ENCODE results near the gene CMSS1. TPM values are rescaled to one million over a fixed set of nuclear protein-coding genes. Genes with fewer than 3 reads are reported as not detected.

The CMSS1 gene
- polyA plus RNA-seq, 4 donors: 31.3 to 48.7 (median 42.2) TPM

DNA sequence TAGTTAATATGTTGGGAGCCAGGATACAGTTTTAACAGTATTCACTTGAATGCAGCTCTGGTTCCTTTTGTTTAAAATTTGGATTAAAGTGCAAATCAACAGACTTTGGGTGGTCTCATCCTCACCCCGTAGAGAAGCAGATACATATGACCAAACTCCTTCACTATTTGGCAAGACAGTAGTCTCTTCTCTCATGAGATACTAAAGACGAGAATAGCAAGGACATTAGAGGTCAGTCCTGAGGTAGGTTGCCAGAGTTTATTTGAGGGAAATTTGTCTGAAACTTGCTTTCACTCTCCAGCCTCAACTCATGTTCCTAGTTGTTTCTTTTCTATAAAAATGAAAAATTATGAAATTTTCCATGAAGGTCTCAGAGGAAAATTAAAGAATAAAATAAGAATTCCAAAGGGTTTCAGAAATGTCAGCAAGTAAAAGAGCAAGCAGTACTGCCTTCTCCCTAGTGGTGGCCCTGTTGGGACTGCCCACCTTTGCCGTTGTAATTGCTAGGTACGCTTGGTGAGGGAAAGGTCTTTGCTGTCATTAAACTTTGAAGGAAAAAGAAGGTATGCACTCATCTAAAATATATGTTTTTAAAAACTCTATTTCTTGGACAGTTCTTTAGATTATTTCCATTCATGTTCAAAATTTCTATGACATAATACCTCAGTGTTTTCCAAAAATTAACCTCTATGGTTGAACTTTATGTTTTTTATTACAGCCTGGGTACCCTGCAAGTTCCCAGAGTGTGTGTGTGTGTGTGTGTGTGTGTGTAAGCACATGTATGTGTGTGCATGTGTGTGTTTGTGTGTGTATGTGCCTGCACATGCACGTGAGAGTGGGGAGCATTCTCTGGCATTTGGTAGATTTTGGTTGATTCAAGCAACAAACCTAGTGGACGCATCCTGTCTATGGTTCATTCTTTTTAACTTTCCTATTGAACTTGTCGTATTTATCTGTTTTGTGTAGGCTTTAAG lies 111.4 kb downstream of the CMSS1 start:
- DNase-seq (ENCODE audit: low read depth in 4 of 4, low spot score in 3 of 4): no peak

DNA sequence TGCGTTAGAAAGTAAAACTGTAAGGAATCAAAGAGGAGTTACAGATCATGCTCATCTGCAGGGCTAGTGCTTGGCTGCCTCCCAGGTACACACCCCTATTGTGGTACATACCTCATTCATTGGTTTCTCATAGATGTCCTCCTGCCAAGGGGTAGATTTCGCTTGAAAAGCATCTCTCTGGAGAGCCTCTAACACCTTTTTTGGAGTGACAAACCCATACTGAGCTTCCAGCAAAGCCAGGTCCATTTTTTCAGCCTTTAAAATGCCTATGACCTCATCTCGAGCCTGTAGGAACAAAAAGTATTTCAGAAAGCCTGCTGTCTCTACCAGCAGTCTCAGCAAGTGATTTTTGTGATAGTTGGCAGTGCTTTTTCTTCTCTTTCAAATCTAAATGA lies 112.1 kb downstream of the CMSS1 start:
- DNase-seq (ENCODE audit: low read depth in 4 of 4, low spot score in 3 of 4): no peak

DNA sequence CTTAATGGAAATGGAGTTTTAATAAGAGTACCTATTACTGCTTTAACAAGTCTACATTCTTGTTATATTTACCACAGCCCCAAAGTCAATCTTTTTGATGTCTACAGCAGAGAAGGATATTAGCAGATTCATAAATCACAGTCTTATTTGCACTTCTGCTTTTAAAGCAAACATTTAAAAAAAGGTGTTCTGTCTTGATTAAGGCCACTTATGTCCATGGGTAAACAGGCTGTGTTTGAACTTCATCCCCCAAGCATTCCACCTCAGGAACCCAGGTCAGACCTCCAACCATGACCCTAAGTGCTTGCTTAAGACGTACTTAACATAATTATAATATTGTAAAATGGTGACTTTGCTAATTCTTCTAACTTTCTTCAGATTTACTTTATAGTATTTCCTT lies 113.4 kb downstream of the CMSS1 start:
- DNase-seq (ENCODE audit: low read depth in 4 of 4, low spot score in 3 of 4): no peak

DNA sequence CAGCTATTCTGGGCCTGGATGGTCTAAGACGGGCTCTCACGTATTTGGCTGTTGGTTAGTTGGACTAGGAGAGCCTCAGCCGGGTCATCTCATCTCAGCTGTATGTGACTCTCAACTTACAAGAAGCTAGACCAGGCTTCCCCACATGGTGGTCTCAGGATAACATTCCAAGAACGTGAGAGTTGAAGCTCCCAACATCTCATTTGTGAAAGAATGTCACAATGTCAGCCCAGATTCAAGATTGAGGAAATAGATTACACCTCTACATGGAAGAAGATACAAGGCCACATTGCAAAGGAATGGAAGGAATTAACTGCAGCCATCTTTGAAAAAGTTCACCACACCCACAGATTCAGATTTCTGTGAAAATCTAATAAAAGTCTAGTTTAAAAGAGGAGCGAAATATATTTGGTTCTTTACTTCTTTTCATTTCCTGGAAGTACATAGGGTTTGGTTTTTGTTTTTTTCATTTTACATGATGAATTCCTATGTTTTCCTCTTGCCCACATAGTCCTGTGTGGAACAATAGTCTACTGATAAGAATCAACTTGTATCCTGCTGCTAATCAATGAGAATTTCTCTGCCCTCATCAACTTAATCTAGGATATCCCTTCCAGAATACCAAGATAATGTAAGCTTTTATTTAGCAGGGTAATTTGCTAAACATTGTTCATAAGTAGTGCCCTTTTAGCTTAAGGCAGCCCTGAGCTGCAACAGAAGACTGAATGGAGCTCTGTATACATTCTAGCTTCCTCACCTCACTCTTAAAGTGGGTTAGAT lies 116.5 kb downstream of the CMSS1 start:
- no peak for DNase-seq (ENCODE audit: low read depth in 4 of 4, low spot score in 3 of 4)

DNA sequence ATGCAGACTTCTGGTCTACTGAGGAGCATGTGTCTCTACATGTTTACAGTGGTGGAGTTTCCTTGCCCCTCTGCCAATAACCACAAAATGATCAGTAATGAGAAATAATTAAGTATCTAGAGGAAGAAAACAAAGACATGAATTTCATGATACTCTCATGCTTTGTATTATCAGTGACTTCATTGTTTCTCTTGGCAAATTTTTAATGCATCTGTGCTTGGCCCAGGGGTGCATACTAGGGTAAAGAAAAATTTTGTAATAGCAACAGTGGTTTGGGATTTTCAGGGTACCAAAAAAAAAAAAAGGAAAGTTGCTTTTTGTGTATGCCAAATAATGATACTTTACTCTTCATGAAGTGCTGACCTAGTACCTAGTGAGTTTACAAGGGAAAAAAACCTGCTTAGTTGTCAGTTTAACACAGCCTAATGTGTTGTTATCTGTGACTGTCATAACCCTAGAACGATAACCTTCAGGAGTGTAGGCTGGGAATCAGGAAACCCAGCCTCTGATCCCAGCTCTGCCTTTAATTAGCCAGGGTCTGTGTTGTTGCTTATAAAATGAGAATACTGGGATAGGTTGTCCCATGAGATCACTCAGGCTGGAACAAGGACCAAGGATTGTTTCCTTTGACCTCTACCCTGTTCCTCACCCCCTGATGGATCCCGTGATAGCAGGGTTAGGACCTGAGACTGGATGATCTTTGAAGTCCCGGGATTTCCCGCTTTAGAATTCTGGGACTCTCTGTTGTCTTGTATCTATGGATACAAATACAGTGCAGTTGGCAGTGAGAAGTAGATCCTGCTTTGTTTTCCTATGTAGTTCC lies 117.5 kb downstream of the CMSS1 start:
- no peak for DNase-seq (ENCODE audit: low read depth in 4 of 4, low spot score in 3 of 4)

DNA sequence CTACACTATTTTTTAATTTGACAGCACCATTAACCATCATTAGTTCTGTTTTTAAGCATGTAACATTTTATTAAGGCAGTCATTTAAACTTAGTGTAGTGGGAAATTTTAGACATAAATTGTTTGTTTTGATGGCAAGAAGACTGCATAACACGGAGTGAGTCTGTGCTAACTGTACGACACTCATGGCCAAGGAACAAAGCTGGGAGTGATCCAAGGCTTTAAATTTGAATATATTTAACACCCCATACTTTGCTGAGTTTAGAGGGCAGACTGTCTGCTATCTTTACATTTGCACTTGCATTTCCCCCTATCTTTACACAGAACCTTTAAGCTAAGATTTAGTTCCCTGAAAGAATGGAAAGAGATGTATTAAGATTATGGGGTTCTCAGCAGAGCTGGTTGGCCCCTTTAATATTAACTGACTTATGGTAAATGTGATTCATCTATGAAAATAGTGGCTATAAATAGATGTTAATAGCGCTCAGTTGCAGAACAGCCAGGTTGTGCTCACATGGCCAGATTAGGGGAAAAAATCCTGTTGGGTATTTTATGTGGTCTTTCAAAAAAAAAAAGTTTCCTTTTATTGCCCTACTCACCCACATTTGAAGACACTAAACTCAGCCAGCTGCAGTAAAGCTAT lies 120.7 kb downstream of the CMSS1 start:
- no peak for DNase-seq (ENCODE audit: low read depth in 4 of 4, low spot score in 3 of 4)

DNA sequence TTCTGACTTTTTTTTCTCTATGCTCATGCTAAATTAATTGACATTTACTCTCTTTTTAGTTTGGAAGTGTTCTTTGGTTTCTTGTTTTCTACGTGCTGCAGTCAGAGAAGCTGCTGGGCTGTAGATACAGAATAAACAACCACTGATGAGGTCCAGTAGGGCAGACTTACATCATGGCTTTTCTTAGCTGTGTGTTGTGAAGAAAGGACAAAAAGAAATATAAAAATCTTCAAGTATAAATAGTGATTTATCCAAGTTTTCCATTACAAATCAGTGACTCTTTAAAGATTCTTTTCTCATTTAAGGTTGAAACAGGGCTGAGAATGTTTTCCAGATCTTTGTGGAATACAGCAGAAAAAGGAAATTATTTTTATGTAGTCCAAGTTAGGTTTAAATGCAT lies 122.2 kb downstream of the CMSS1 start:
- DNase-seq (ENCODE audit: low read depth in 4 of 4, low spot score in 3 of 4): no peak

DNA sequence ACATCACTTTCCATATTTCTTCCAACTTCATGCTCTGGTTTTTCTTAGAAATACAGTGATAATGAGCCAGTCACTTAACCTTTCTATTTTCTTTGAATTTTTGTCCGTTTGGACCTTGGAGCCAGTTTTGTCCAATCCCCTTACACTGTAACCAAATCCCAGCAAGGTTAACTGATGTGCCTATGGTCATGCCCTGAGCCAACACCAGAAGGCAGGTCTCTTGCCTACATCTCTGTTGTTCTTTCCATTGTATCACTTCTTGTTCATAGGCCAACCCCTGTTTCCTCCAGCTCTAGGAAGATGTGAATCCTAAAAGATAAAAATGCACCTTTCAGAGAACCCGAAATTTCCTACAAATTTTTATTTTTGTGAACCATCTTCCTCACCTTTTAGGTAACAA lies 122.7 kb downstream of the CMSS1 start:
- no peak for DNase-seq (ENCODE audit: low read depth in 4 of 4, low spot score in 3 of 4)

DNA sequence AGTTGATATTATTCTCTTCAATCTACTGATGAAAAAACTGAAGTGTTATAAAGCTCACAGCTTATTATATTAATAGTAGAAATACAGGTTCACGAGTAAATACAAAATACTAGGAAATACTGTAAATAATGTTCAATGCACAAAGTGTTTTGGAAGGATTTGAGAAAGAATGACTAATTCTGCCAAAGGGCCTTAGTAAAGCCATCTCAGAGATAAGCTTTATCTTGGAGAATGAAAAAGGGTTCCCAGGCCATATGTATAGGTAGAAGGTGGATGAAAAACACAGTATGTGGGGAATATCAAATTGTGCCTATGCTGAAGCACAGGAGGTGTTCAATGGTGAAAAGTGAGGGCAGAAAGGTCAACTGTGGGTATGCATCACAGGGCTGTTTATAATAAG lies 123.5 kb downstream of the CMSS1 start:
- no peak for DNase-seq (ENCODE audit: low read depth in 4 of 4, low spot score in 3 of 4)

DNA sequence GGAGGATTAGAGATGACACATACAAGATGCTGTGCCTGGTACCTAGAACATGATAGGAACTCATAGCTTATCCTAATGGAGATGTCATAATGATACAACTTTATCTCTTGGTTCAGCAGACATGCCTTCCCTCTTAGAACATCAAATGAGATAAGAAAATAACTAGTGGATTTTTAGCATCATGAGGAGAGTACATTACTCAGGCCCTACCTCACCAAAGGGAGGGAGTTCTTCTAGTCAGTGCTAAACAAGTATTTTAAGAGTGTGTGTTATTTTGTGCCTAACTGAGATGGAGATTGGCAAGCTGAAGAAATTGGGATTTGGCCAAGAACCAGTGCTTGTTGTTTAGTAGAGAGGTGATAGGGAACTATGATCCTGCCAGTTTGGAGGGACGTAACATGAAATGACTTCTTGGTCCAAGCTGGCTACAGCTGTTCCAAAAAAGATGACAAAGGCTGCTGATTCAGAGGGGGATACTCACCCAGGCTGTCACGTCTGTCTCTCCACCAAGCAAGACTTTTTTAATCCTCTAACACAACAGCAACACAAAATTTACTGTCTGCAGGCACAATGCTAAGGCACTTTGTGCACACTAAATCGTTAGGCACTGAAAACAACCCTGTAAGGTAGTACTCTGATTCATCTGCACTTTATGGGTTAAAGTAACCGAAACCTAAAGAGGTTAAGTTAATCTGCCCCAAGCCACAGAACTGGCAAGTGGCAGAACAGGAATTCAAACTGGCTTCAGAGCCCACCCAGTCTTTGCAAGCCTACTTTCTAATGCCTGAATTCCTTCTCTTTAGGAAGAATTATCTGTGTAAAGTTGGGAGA lies 126.5 kb downstream of the CMSS1 start:
- DNase-seq (ENCODE audit: low read depth in 4 of 4, low spot score in 3 of 4): no peak

DNA sequence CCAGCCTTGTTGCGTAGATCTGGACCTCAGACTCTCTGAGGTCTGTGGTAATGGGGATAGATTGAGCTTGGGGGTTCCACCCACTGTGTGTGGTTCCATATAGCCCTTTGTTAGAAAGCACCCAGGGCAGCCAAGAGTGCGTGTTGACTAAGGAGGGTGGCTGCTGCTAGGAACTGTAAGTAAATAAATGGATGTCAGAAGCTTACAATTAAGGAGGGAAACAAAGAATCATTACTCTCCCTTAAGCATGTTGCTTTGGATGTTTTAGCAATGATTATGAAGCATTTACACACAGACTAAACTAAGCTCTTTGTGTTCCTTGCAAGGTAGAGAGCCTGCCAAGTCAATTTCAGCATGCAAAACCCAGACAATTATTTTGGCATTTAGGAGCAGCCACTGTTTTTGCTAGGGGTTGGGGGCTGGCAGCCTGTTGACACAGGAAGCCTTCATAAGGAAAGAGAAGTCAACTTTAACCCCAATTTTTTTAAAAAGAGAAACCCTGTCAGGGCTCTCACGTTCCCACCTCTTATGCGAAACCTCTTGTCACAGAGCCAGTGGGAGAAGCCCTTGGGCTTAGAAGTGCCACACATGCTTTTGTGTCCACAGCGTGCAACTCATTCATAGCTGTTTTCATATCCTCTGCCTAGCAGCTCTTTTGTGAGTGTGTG lies 127.8 kb downstream of the CMSS1 start:
- no peak for DNase-seq (ENCODE audit: low read depth in 4 of 4, low spot score in 3 of 4)

DNA sequence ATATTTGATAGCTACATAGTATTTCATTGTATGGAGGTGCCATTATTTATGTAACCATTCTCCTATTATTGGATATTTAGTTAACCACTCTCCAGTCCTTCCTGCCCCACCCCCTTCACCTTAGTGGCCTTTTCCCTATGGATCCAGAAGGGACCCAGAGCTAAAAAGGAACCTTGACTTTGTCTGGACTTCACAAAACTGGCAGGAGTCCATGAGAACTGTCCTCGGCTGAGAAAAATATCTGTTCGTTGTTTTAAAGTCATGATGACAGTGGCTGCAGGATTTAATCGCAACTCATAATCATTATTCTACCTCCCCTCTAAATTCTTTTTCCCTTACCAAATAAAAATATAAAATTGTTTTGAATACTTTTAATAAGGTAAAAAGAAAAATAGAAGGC lies 129.7 kb downstream of the CMSS1 start:
- DNase-seq (ENCODE audit: low read depth in 4 of 4, low spot score in 3 of 4): no peak

DNA sequence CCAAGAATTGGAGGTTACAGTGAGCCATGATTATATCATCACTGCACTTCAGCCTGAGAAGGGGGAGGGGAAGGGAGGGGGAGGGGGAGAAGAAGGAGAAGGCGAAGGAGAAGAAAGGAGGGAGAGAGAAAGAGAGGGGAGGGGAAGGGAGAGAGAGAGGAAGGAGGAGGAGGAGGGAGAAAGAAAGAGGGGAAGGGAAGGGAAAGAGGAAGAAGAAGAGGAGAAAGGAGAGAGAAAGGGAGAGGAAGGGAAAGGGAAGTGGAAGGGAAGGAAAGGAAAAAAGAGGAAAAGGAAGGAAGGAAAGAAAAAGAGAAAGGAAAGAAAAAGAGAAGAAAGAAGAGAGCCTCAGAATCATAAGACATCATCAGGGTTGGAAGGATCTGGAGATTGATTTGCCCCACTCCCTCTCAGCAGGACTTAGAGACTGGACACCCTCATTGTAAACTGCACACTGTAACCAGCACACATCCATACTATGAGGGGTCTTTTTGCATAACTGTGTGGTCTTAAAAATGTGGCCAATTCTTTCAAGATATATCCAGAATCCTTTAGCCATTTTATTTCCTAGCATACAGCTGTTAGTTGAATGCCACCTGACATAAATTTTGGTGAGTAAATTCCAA lies 130.9 kb downstream of the CMSS1 start:
- DNase-seq (ENCODE audit: low read depth in 4 of 4, low spot score in 3 of 4): no peak

DNA sequence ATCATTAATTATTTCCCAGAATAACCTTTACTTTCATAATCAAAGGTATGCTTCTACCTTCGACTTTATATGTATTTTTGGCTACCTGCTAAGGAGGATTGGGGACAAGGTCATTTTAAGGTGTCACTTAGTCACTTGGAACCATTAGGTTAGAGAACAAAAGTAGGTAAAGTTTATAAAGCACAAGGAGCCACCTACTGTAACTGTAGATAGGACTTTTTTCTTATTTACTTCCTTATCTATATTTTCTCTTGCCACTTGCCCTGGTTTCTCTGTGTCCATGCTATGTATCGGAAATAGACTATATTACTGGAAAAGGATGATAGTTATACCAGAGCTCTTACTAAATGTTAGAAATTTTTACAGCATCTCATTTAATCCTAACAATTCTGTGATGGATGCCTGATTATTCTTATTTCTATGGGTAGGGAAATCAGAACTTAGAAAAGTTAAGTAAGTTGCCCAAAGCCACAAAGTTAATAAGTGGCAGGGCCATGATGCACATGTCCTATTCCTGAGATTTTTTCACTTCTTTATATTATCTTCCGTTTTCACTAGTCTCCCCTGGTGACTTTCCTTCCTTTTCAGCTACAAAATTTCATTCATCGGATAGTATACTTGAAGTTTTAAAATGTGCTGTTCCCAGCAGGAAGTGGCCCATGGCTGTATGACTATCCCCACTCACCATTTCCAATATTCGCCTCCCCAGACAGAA lies 132.5 kb downstream of the CMSS1 start:
- no peak for DNase-seq (ENCODE audit: low read depth in 4 of 4, low spot score in 3 of 4)

DNA sequence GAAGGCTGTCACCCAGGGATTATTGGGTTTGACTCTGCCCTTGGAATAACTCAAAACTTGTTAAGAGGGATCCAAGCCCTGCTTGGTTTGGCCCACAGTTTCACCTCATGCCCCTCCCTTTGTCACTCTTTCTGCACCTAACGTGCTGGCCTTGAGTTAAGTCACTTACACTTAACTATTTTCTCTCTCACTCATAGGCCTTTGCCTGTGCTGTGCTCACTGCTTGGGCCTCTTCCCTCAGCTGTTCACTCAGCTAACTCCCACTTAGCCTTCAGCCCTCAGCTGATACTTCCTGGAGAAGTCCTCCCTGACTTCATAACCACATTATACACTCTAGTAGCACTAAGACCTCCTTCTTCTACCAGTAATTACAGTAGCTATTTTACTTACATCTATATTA lies 133.3 kb downstream of the CMSS1 start:
- no peak for DNase-seq (ENCODE audit: low read depth in 4 of 4, low spot score in 3 of 4)

DNA sequence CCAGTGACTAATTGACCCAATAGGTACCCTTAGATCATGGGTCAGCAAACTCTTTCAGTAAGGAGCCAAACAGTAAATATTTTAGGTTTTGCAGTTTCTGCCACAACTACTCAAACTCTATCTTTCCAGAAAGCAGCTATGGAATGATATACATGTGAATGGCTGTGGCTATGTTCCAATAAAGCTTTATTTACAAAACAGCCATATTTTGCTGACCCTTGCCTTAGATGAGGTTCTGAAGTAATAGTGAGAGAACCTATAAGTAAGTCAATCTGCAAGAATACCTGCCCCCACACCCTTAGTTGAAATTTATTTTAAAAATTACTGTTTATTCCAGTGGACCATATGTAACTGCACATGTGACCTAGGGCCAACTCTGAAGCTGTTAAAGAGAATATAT lies 134.0 kb downstream of the CMSS1 start:
- no peak for DNase-seq (ENCODE audit: low read depth in 4 of 4, low spot score in 3 of 4)

DNA sequence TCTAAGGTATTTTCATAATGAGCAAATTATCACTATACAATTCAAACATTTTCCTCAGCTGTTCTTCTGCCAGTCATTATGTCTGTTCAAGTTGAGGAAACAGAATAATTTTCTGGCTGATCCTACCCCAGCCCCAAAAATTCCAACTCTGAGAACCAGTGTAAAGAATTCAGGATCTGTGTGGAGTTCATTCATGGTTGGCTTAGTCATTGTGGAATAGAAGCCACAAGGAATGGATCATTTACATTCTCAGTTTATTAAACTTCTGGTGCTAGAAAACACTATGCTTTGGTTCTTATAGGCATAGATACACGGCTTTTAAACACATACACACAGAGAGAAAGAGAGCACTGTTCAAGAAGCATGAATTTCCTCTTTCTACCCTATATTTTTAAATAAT lies 134.6 kb downstream of the CMSS1 start:
- DNase-seq (ENCODE audit: low read depth in 4 of 4, low spot score in 3 of 4): no peak

DNA sequence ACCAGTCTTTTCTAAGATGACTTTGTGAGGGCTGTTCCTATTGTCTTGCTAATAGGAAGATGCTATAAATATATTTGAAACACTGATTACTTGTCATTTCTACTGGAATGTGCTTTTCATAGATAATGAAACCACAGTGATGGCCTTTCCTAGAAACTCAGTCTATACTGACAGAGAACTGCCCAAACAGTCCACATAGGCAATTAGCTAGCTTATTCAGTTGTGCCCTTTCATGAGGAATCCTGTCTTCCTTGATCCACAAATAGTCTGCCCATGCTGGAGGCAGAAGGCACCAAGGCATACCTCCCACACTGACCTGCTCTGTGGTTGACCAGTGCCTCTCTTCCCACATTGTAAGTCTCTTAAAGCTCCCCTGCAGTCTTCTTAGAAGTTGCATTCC lies 135.9 kb downstream of the CMSS1 start:
- no peak for DNase-seq (ENCODE audit: low read depth in 4 of 4, low spot score in 3 of 4)

Measured in left renal pelvis (tissue), 4 donors.